GM12891 (cell line): ENCODE data around the gene EXD3.

Experiments
- POLR2A ChIP-seq: IDR thresholded peaks from 2 replicates; pipeline ENCODE4 v1.6.1; 2011; ENCODE audit warnings: low read depth, low read length, control low read depth
- POLR2AphosphoS5 ChIP-seq: IDR thresholded peaks from 2 replicates; pipeline ENCODE4 v1.6.1; 2011; ENCODE audit warnings: low read depth, low read length, control low read depth

DNA sequence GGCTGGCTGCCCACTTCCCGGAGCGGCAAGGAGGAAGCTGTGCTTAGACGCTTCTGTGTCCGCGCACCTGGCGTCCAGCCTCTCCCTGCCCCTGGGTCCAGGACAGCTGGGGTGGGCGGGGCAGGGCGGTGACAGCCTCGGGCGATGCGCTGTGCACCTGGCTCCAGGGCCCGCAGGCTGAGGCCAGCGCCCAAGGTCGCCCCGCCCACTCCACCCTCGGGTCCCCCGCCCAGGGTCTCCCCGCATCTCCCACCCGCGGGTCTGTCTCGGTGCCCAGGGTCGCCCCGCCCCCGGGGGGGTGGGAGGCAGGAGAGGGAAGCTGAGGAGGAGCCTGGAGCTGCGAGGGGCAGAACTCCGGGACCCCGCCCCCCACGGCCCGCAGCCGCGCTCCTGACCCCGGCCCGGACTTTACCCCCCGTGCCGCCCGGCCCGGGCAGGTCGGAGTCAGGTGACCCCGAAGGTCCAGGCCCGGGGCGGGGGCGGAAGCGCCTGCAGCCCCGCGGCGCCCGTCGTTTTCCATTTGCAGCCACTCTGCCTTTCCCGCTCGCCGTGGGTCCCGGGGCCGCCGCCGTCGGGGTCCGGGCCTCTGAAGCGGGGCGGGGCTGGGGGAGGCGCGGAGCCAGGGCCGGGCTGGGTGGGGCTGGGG lies 18.4 kb upstream of the EXD3 start, which contains the start of gene ENTPD8:
- no peak for TF ChIP-seq POLR2AphosphoS5
- TF ChIP-seq POLR2A: no peak
